Measurements from ENCODE around the gene SPTY2D1. TPM values are rescaled to one million over a fixed set of nuclear protein-coding genes. Genes with fewer than 3 reads are reported as not detected.

Gene SPTY2D1
- total and polyA plus RNA-seq, 12 donors: 2.5 to 44.5 (median 18.6) TPM

DNA sequence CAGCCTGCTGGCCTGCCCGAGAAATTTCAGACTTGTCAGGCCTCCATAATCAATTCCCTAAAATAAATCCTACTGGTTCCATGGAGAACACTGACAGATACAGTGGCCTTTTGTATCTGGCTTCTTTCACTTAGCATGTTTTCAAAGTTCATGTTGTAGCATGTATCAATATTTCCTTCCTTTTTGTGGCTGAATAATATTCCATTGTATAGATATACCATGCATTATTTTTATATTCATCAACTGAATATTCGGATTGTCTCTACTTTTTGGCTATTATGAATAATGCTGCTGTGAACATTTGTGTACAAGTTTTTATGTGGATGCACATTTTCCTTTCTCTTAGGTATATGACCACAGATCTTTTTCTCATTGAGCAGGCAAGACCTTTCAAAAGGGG, 10.4 kb downstream of the SPTY2D1 start:
- H3K9me3 ChIP-seq (replicated peaks in 1 of 3): no peaks in the 10 kb centered on the region
- no peaks in the 10 kb centered on the region for H3K27me3 ChIP-seq
- no peaks in the 10 kb centered on the region for H3K36me3 ChIP-seq (replicated peaks in 1 of 2)
- no peak for DNase-seq
- peaks cover 5 to 8% of the 10 kb centered on the region in 2 donors for H3K4me1 ChIP-seq (replicated peaks in 1 of 2)
- H3K27ac ChIP-seq: no peak overlapping the region
- TF ChIP-seq, protein P1, sequence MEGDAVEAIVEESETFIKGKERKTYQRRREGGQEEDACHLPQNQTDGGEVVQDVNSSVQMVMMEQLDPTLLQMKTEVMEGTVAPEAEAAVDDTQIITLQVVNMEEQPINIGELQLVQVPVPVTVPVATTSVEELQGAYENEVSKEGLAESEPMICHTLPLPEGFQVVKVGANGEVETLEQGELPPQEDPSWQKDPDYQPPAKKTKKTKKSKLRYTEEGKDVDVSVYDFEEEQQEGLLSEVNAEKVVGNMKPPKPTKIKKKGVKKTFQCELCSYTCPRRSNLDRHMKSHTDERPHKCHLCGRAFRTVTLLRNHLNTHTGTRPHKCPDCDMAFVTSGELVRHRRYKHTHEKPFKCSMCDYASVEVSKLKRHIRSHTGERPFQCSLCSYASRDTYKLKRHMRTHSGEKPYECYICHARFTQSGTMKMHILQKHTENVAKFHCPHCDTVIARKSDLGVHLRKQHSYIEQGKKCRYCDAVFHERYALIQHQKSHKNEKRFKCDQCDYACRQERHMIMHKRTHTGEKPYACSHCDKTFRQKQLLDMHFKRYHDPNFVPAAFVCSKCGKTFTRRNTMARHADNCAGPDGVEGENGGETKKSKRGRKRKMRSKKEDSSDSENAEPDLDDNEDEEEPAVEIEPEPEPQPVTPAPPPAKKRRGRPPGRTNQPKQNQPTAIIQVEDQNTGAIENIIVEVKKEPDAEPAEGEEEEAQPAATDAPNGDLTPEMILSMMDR (IDR thresholded peaks at IDR 0.05): no peak
- no peak for TF ChIP-seq POLR2A (IDR thresholded peaks at IDR 0.05)
- intact Hi-C loops (cut with DNase I): no loop called here
- WGBS, 4 donors: 93 to 98% (median 96%) methylated on average over 2 of the region's 2 CpGs
- H3K4me3 ChIP-seq: no peak overlapping the region

DNA sequence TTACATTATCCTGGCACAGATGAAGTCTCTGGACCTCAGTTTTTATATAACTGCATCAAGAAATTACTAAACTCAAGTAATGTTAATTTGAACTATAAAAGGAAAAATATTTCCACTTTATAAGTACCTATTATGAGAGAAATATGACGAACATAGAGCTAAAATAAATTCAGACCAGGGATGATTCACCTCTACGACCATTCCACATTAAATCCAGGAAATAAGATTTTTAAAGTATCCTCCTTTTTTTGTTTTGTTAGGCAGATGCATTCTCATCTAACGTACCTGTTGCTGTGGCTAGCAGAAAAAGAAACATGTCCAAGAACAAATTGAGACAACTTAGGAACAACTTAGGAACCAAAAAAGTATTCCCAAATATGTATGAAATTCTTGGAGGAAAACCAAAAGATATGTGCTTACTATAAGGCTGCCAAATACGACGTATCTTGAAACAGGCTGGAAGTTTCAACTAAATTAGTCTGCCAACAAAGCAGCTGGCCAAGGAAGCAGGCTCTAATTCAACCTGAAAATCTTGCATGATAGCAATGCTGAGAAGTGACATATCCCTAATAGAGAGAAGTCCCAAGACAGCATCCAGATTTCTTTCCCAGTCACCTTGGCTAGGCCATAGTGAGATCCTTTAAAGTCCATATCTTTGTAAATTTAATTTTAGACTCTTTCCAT, 15.7 kb downstream of the SPTY2D1 start:
- Histone ChIP-seq H3K27me3 (no peaks in the 10 kb centered on the region), H3K4me3 (no peak overlapping the region), H3K4me1 (replicated peaks in 1 of 2) (peaks cover 14 to 18% of the 10 kb centered on the region in 2 donors), H3K27ac (peak overlapping the region in 3 of 5 donors; percentile 45 to 63 (median 61)), H3K36me3 (replicated peaks in 1 of 2) (peaks cover 0 to 19% of the 10 kb centered on the region in 2 donors), H3K9me3 (replicated peaks in 1 of 3) (no peaks in the 10 kb centered on the region)
- DNase-seq: peak in 1 of 7 donors; percentile 27
- WGBS, 4 donors: 13 to 21% (median 17%) methylated on average over 5 of the region's 5 CpGs
- TF ChIP-seq, protein P1 (IDR thresholded peaks at IDR 0.05): no peak
- TF ChIP-seq POLR2A (IDR thresholded peaks at IDR 0.05): no peak
- intact Hi-C loops (cut with DNase I): no loop called here

DNA sequence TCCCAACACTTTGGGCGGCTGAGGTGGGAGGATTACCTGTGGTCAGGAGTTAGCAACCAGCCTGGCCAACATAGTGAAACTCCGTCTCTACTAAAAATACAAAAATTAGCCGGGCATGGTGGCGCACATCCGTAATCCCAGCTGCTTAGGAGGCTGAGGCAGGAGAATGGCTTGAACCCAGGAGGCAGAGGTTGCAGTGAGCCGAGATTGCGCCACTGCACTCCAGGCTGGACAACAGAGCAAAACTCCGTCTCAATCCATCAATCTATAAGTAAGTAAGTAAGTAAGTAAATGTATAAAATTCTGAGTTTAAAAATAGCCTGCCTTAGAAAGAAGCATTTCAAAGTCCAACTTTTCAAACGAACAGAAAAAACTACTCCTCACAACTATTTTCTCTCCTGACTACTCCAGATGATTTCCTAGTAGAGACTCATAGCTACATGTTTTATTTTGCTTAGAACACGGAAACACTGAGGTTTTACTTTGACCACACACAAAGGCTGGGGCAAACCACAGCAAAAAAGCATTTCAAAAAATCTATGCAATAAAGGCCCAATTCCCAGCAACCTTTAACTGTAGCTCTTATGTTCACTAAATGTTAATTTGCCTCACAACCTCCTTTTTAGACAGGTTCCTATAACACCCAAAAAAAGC, 16.3 kb downstream of the SPTY2D1 start:
- H3K9me3 ChIP-seq (replicated peaks in 1 of 3): no peaks in the 10 kb centered on the region
- H3K4me3 ChIP-seq: no peak overlapping the region
- no peaks in the 10 kb centered on the region for H3K27me3 ChIP-seq
- peaks cover 14 to 18% of the 10 kb centered on the region in 2 donors for H3K4me1 ChIP-seq (replicated peaks in 1 of 2)
- peaks cover 0 to 19% of the 10 kb centered on the region in 2 donors for H3K36me3 ChIP-seq (replicated peaks in 1 of 2)
- intact Hi-C loops (cut with DNase I): no loop called here
- peak overlapping the region in 3 of 5 donors; percentile 45 to 63 (median 61) for H3K27ac ChIP-seq
- DNase-seq: no peak
- TF ChIP-seq, protein P1 (IDR thresholded peaks at IDR 0.05): no peak
- no peak for TF ChIP-seq POLR2A (IDR thresholded peaks at IDR 0.05)
- 68 to 79% (median 72%) methylated on average over 10 of the region's 10 CpGs for WGBS, 4 donors

DNA sequence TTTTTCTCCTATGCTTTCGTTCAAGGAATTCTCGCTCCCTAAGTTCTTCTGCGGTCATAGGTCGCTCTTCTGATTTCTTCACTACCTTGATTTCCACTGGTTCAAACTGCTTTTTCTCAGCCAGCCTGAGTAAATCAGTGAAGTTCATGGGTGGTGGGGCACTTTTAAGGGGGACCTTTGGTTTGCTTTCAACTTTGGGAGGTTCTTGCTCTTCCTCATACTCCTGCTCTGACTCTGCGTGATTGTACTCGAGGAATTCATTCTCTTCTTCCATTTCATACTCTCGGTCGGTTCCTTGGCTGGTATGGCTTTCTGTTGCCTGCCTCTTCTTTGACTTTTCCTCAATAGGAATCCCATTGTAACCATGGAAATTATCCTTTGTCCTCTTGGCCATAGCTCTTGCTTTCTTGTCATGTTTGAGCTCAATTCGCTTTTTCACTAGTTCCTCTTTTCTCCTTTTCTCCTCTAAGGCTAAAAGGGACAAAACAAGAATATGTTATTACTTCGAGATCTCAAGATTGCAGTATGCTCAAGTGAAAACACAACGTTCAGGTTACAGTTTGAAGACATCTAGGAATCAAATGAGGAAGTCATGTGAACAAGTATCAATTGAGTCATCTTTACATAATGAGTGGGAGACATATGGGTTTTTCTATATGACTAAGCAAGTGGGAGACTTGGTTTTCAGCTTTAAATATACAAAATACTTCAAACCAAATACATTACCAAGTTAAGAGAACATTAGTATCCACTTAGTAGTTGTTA, 18.3 kb downstream of the SPTY2D1 start:
- Histone ChIP-seq H3K4me1 (replicated peaks in 1 of 2) (peaks cover 14 to 18% of the 10 kb centered on the region in 2 donors), H3K36me3 (replicated peaks in 1 of 2) (peaks cover 0 to 28% of the 10 kb centered on the region in 2 donors)
- TF ChIP-seq, protein P1 (IDR thresholded peaks at IDR 0.05): no peak
- no peak for TF ChIP-seq POLR2A (IDR thresholded peaks at IDR 0.05)

More for the DNA sequence above, 18.3 kb downstream of the SPTY2D1 start:
- WGBS, 4 donors: 88 to 91% (median 90%) methylated on average over 11 of the region's 11 CpGs
- intact Hi-C loops (cut with DNase I): no loop called here
- DNase-seq: no peak
- no peaks in the 10 kb centered on the region for H3K9me3 ChIP-seq (replicated peaks in 1 of 3)
- H3K27me3 ChIP-seq: no peaks in the 10 kb centered on the region
- H3K27ac ChIP-seq: no peak overlapping the region
- H3K4me3 ChIP-seq: no peak overlapping the region

Data from adrenal gland (tissue), 12 donors.